Right lobe of liver (tissue), 4 donors: ENCODE results near the gene NFIA.

Experiments
- POLR2A ChIP-seq: fragments of 450-650 bp; IDR thresholded peaks from one replicate; pipeline ENCODE4 v1.6.1; 2017; ENCODE audit warnings: antibody characterized with exemption, mild to moderate bottlenecking
- TF ChIP-seq, protein P1 (sequence below), 4 donors: fragments of 200-600 bp in 3 of 4; fragments of 450-650 bp in 1 of 4; IDR thresholded peaks; one replicate each; pipeline versions ENCODE4 v1.5.1 to v1.8.0; 2016 to 2022; ENCODE audit warnings: antibody characterized with exemption in 4 of 4, mild to moderate bottlenecking in 2 of 4
- donor health status: DM: no; HTN: no; CAD: no.
- donor health status: DM: no; HTN: no; CAD: no.
- donor health status: DM: no; HTN: yes; CAD: no.

GRCh38 chr1:61115436-61115835, 33.1 kb downstream of the NFIA start:
- TF ChIP-seq, protein P1, sequence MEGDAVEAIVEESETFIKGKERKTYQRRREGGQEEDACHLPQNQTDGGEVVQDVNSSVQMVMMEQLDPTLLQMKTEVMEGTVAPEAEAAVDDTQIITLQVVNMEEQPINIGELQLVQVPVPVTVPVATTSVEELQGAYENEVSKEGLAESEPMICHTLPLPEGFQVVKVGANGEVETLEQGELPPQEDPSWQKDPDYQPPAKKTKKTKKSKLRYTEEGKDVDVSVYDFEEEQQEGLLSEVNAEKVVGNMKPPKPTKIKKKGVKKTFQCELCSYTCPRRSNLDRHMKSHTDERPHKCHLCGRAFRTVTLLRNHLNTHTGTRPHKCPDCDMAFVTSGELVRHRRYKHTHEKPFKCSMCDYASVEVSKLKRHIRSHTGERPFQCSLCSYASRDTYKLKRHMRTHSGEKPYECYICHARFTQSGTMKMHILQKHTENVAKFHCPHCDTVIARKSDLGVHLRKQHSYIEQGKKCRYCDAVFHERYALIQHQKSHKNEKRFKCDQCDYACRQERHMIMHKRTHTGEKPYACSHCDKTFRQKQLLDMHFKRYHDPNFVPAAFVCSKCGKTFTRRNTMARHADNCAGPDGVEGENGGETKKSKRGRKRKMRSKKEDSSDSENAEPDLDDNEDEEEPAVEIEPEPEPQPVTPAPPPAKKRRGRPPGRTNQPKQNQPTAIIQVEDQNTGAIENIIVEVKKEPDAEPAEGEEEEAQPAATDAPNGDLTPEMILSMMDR (IDR thresholded peaks at IDR 0.05) = no peak
- no peak for TF ChIP-seq POLR2A
